Prostate gland (tissue), 2 donors: ENCODE measurements around the gene MAPK14. TPM values are rescaled to one million over a fixed set of nuclear protein-coding genes. Genes with fewer than 3 reads are reported as not detected.
A peak's percentile ranks its signal among the peaks of the same experiment; 100 is the strongest.

ENCODE experiments used
- DNase-seq: peaks from one replicate; pipeline ENCODE4 v3.0.0-alpha.2; 2019; ENCODE audit warnings: low spot score
- H3K27ac ChIP-seq, 2 donors: fragments of 200-600 bp; sonication (generic); 2 replicates each; pipeline ENCODE4 v1.5.1; 2017 to 2019
- H3K27me3 ChIP-seq: fragments of 200-600 bp; sonication (generic); replicated peaks from 2 replicates; pipeline ENCODE4 v1.5.1; 2019; ENCODE audit not compliant: insufficient read depth
- H3K36me3 ChIP-seq, 2 donors: fragments of 200-600 bp; sonication (generic); 1 replicate in 1 of 2; 2 replicates in 1 of 2; pipeline versions ENCODE4 v1.5.1 to v1.8.1; 2017 to 2019
- H3K4me1 ChIP-seq: fragments of 200-600 bp; sonication (generic); replicated peaks from 2 replicates; pipeline ENCODE4 v1.5.1; 2019
- H3K4me3 ChIP-seq, 2 donors: fragments of 200-600 bp; sonication (generic); 2 replicates each; pipeline ENCODE4 v1.5.1; 2017 to 2019
- H3K9me3 ChIP-seq: fragments of 200-600 bp; sonication (generic); 2 replicates; pipeline ENCODE4 v1.5.1; 2017
- POLR2A ChIP-seq: fragments of 450-650 bp; IDR thresholded peaks from one replicate; pipeline ENCODE4 v1.6.1; 2016; ENCODE audit warnings: antibody characterized with exemption, mild to moderate bottlenecking
- POLR2AphosphoS5 ChIP-seq: sonication (generic); formaldehyde crosslinking; IDR thresholded peaks from one replicate; pipeline ENCODE4 v1.6.1; 2017; ENCODE audit warnings: antibody characterized with exemption
- WGBS: methylation state at CpG from one replicate; pipeline ENCODE4 v1.1.5; 2018; 5-methylcytosine and 5-hydroxymethylcytosine counted together
- intact Hi-C: fragments of 100-400 bp; cut with DNase I; formaldehyde crosslinking; loops from one replicate; pipeline ENCODE4 v1.14.2; 2022
- total RNA-seq, 2 donors: library from RNA; depleted of rRNA; stranded (reverse); fragments of >200 nt; gene quantifications; one replicate each; pipeline ENCODE4 v1.1.0, GENCODE V29; 2016
- TF ChIP-seq, protein P1 (sequence below), 4 experiments: fragments of 200-600 bp in 2 of 4; fragments of 450-650 bp in 2 of 4; sonication (generic) in 2 of 4; IDR thresholded peaks; 1 replicate in 3 of 4; 2 replicates in 1 of 4; pipeline ENCODE4 v1.5.1; 2016 to 2019; ENCODE audit warnings: antibody characterized with exemption in 4 of 4, mild to moderate bottlenecking in 2 of 4, moderate library complexity in 2 of 4

The MAPK14 gene
- total RNA-seq, 2 donors from 2014 or later: 36.7 to 43.2 TPM

- 79% methylated on average over 4 of the region's 4 CpGs for WGBS
- Histone ChIP-seq H3K36me3 (no peaks in the 10 kb centered on the region), H3K9me3 (no peaks in the 10 kb centered on the region), H3K4me1 (peaks cover 8% of the 10 kb centered on the region), H3K4me3 (no peak overlapping the region), H3K27me3 (no peaks in the 10 kb centered on the region), H3K27ac (no peak overlapping the region)
- no peak for DNase-seq
- TF ChIP-seq POLR2A (no peak), POLR2AphosphoS5 (no peak)
- TF ChIP-seq, protein P1, sequence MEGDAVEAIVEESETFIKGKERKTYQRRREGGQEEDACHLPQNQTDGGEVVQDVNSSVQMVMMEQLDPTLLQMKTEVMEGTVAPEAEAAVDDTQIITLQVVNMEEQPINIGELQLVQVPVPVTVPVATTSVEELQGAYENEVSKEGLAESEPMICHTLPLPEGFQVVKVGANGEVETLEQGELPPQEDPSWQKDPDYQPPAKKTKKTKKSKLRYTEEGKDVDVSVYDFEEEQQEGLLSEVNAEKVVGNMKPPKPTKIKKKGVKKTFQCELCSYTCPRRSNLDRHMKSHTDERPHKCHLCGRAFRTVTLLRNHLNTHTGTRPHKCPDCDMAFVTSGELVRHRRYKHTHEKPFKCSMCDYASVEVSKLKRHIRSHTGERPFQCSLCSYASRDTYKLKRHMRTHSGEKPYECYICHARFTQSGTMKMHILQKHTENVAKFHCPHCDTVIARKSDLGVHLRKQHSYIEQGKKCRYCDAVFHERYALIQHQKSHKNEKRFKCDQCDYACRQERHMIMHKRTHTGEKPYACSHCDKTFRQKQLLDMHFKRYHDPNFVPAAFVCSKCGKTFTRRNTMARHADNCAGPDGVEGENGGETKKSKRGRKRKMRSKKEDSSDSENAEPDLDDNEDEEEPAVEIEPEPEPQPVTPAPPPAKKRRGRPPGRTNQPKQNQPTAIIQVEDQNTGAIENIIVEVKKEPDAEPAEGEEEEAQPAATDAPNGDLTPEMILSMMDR (IDR thresholded peaks at IDR 0.05): no peak
- intact Hi-C loops: no loop called here
Observed at GRCh38 chr6:36119209-36119608, 91.6 kb downstream of the MAPK14 start.

DNA sequence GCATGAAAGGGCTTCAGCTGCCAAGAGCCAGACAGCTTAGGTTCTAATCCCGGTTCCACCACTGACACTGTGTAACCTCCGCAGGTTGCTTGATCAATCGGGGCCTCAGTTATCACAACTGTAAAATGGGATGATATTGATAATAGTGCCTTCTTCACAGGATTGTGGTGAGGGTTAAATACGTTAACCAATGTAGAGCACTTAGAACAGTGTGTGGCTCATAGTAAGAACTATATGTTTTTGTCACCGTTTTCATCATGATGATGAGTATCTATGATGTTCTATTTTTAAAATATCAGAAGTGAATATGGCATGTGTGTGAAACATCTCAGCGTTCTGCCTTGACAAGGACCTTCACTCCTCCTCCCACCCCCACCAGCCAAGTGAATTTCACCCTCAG is 92.4 kb downstream of the MAPK14 start:
- H3K9me3 ChIP-seq: no peaks in the 10 kb centered on the region
- peaks cover 8% of the 10 kb centered on the region for H3K4me1 ChIP-seq
- no peak for DNase-seq
- intact Hi-C loops: loop anchor here (5.0 to 10.0 kb wide), 2 partner anchors 77 to 235 kb away; partner anchors contain the start of gene BRPF3
- no peaks in the 10 kb centered on the region for H3K27me3 ChIP-seq
- H3K4me3 ChIP-seq: no peak overlapping the region
- no peaks in the 10 kb centered on the region for H3K36me3 ChIP-seq
- no peak for TF ChIP-seq POLR2A
- no peak for TF ChIP-seq POLR2AphosphoS5
- TF ChIP-seq, protein P1 (IDR thresholded peaks at IDR 0.05): no peak
- H3K27ac ChIP-seq: peak overlapping the region in 1 of 2 donors; percentile 46
- WGBS: 89% methylated on average over 6 of the region's 6 CpGs

- intact Hi-C loops: loop anchor here (5.0 to 10.0 kb wide), 2 partner anchors 77 to 234 kb away; partner anchors contain the start of gene BRPF3
- no peak overlapping the region for H3K4me3 ChIP-seq
- peak; percentile 24 for DNase-seq
- TF ChIP-seq, protein P1 (IDR thresholded peaks at IDR 0.05): no peak
- TF ChIP-seq POLR2A (no peak), POLR2AphosphoS5 (no peak)
- H3K36me3 ChIP-seq: no peaks in the 10 kb centered on the region
- no peaks in the 10 kb centered on the region for H3K9me3 ChIP-seq
- WGBS: 43% methylated on average over 10 of the region's 10 CpGs
- peaks cover 8% of the 10 kb centered on the region for H3K4me1 ChIP-seq
- H3K27me3 ChIP-seq: no peaks in the 10 kb centered on the region
- peak overlapping the region; percentile 46 to 55 for H3K27ac ChIP-seq
Observed at GRCh38 chr6:36120539-36120938, 92.9 kb downstream of the MAPK14 start.

DNA sequence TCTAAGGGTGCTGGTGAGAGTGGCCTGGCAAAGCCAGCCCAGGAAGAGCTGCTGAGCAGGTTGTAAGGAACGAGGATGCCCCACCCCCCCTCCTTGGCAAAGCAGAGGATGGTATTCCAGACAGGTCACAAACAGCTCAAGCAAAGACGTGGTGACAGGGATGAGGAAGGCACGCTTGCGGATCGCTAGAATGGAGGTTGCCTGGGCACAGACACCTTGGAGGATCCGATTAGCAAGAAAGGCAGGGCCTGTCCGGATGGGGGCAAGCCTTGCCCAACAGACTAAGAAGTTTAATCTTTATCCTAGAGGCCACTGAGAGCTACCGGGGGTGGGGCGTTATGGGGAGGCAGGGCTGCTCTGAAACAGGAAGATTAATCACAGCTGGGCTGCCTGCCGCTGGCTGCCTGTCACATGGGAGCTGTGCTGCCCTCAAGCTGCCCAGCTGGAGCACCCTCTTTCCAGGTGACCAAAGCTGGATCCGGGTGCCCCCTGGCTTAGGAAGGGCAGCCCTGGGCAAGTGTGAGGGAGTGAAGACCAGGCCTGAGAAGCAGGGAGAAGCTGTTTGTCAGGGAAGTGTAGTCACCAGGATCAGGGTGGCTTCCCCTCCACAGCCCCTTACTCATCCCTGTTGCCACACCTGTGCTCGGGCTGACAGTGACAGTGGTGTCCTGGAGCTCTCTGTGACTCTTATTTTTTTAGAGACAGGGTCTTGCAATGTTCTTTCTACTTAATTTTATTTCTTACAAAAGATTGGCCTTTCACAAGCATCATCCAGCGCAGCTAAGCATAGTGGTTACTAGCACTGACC is 93.6 kb downstream of the MAPK14 start:
- WGBS: 23% methylated on average over 12 of the region's 13 CpGs
- no peaks in the 10 kb centered on the region for H3K9me3 ChIP-seq
- H3K27ac ChIP-seq: peak overlapping the region; percentile 46 to 55
- peak; percentile 78 for DNase-seq
- H3K36me3 ChIP-seq: no peaks in the 10 kb centered on the region
- peak; percentile 48 for TF ChIP-seq POLR2AphosphoS5
- TF ChIP-seq, protein P1 (IDR thresholded peaks at IDR 0.05): no peak
- TF ChIP-seq POLR2A: no peak
- no peaks in the 10 kb centered on the region for H3K27me3 ChIP-seq
- intact Hi-C loops: loop anchor here (5.0 to 10.0 kb wide), 2 partner anchors 76 to 234 kb away; partner anchors contain the start of gene BRPF3
- peaks cover 8% of the 10 kb centered on the region for H3K4me1 ChIP-seq
- H3K4me3 ChIP-seq: no peak overlapping the region
